ENCODE measurements around the gene NDUFS5.
"Not testable (repeated sequence)": the region's sequence is repeated elsewhere in the genome, so short reads cannot be mapped to it uniquely, and the experiment has no call there.

Gene NDUFS5

GRCh38 chr1:39061951-39062350 is 35.8 kb downstream of the NDUFS5 start:
- in situ Hi-C loops (cut with MboI; ENCODE audit: low sequenced_read_pairs) = no loop called here

GRCh38 chr1:39063191-39063590 is 37.0 kb downstream of the NDUFS5 start:
- in situ Hi-C loops (cut with MboI; ENCODE audit: low sequenced_read_pairs) = no loop called here

DNA sequence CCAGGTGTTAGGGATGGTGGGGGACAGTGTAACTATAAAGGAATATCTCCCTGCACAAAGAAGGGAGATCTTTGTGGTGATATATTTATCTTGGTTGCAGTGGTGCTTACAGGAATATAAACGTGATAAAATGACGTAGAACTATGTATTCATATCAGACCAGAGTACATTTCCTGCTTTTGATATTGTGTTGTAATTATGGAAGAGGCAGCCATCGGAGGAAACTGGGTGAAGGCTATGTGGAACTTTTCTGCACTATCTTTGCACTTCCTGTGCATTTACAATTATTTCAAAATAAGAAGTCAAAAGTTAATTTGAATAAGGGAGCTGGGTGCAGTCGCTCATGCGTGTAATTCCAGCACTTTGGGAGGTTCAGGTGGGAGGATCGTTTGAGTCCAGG is 37.6 kb downstream of the NDUFS5 start:
- in situ Hi-C loops (cut with MboI; ENCODE audit: low sequenced_read_pairs) = no loop called here

DNA sequence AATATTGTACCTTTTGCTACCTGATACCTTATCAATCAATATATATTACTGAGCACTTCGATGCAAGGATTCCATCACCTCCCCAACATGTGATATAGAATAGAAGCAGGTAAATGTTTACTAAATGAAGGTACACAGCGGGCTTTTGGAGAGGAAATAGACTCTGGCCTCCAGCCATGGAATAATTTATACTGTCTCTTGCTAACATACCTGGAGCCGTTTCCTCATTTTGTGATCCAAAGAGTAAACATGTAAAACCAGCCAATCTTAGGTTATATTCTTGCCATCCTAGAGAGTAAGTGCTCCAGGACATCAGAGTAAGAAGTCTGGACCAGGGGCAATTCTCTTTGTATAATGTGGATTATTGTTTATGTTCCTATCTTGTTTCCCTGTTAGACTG is 39.4 kb downstream of the NDUFS5 start:
- in situ Hi-C loops (cut with MboI; ENCODE audit: low sequenced_read_pairs) = no loop called here

- in situ Hi-C loops (cut with MboI; ENCODE audit: low sequenced_read_pairs) = not testable (repeated sequence)
Measured at GRCh38 chr1:39068227-39068626, 42.1 kb downstream of the NDUFS5 start.

DNA sequence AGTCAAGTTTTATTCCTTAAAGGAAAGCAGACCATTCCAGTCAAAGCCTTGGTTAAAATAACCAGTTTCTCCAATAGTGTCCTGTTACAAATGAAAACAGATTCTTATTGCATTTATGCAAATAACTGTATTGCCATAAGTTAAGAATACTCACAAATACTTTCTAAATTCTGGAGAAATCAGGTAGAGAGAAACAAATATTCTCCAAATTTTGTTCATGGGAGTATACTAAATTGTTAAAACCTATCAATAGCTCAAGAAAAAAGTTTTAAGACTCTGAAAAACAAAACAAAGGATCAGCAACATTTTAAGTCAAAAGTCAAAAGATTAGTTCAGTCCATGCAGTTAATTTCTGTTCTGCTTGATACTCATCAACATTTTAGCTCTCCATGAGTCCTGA is 45.4 kb downstream of the NDUFS5 start:
- in situ Hi-C loops (cut with MboI; ENCODE audit: low sequenced_read_pairs) = not testable (repeated sequence)

DNA sequence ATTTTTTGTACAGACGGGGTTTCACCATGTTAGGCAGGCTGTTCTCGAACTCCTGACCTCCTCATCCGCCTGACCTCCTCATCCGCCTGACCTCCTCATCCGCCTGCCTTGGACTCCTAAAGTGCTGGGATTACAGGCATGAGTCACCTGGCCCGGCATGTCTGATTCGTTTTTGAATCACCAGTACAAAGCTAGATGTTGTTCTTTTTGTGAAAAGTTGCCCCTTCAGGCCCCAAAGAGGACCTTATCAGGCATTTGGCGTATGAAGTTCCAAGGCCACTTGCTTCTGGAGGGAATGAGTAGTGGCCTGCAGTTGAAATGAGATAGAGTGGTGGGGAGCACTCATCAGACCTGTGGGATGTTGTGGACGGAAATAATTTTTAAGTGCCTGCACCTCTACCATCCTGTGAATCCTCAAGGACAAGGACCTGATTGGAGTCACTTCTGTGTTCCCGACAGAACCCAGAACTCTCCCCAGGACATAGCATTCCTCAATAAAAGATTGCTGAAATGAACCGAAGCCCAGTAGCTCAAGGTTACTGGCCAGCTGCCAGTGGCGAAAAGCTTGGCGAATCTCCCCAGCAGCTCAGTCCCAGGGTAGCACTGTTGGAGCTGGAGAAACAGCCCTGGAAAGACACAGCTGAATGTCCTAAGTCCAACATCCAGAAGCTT is 50.1 kb downstream of the NDUFS5 start:
- in situ Hi-C loops (cut with MboI; ENCODE audit: low sequenced_read_pairs) = no loop called here

GRCh38 chr1:39076799-39077148 is 50.6 kb downstream of the NDUFS5 start:
- in situ Hi-C loops (cut with MboI; ENCODE audit: low sequenced_read_pairs) = no loop called here

GRCh38 chr1:39080269-39080826 is 54.2 kb downstream of the NDUFS5 start:
- in situ Hi-C loops (cut with MboI; ENCODE audit: low sequenced_read_pairs) = no loop called here

DNA sequence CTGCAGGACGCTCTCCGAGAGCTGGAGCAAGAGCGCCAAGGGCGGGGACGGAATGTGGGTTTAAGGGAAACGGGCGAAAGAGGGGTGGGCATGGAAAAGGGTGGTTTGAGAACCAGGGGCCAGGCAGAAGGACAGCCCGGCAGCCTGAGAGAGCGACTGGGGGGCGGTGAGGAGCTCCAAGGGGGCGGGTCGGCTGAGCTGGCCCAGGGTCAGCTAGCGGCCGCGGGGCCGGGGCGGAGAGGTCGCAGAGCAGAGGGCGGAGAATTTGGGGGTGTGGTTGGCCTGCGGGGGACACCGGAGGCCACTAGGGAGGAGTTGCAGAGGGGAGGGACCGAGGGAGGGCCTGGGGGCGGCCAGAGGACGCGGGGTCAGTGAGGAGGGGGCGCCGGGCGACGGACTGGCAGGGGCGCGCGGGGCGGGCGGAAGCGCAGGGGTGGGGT is 54.7 kb downstream of the NDUFS5 start:
- in situ Hi-C loops (cut with MboI; ENCODE audit: low sequenced_read_pairs) = no loop called here

- in situ Hi-C loops (cut with MboI; ENCODE audit: low sequenced_read_pairs) = no loop called here
Measured at GRCh38 chr1:39081271-39082009, 55.3 kb downstream of the NDUFS5 start.

DNA sequence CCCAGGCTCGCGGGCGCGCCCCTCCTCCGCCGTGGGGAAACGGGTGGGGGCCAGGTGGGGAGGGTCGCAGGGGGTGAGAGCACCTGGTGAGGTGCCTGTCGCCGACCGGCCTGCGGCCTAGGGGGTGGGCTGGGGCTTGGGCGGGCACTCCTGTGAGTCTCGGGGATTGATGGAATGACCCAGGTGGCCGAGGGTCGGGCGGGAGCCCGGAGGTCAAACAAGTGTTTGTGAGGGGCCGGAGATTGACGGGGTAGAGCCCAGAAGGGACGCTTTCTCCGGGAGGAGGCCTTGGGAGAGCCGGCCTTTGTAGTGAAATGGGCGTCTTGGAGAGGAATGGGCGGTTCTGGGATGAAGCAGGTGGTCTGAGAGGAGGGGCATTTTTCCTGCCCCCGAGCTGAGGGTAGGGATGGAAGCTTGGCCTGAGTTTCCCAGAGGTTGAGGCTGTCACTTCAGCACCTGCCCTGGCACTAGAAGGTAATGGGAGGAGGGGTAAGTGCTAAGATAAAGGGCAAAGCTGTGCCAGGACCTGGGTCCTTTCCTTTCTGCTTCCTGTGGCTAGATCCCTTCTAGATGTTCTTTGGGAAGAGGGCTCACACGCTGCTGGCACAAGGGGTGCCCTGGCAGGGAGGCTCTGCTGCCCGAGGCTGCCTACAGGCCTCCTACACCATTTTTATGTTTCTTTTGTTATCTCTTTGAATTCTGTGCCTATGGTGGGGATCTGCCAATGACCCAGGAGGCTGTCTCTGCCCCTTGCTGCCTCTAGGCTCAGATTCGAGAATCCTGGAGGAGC is 56.1 kb downstream of the NDUFS5 start:
- in situ Hi-C loops (cut with MboI; ENCODE audit: low sequenced_read_pairs) = no loop called here

GRCh38 chr1:39082811-39083576 is 56.8 kb downstream of the NDUFS5 start:
- in situ Hi-C loops (cut with MboI; ENCODE audit: low sequenced_read_pairs) = no loop called here

DNA sequence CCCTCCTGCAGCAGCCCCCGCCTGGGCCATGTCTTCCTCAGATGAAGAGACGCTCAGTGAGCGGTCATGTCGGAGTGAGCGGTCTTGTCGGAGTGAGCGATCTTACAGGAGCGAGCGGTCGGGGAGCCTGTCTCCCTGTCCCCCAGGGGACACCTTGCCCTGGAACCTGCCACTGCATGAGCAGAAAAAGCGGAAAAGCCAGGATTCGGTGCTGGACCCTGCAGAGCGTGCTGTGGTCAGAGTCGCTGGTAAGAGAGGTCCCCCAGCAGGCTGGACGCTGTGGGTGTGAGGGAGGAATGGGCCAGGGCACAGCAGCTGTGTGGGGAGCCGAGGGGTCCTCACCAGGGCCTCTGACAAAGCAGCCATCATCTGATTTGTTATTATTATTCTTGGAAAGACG is 58.0 kb downstream of the NDUFS5 start:
- in situ Hi-C loops (cut with MboI; ENCODE audit: low sequenced_read_pairs) = no loop called here
